Glomerular endothelial cell (primary cell): Measurements from ENCODE around the gene MSANTD1. TPM values are rescaled to one million over a fixed set of nuclear protein-coding genes. Genes with fewer than 3 reads are reported as not detected.

Source experiments
- DNase-seq: peaks from one replicate; pipeline ENCODE4 v3.0.0-alpha.2; 2011; ENCODE audit warnings: low read depth, low spot score; ENCODE audit errors: extremely low read depth
- total RNA-seq: library from RNA; depleted of rRNA; stranded (reverse); fragments of >200 nt; gene quantifications from 2 replicates; pipeline ENCODE4 v1.2.3, GENCODE V29; 2015

MSANTD1 gene
- total RNA-seq, 1 donor from 2014 or later: 0.64 TPM

- DNase-seq: no peak
Observed at GRCh38 chr4:3246458-3247398, 2.2 kb upstream of the MSANTD1 start.

GRCh38 chr4:3247399-3248177 lies 1.4 kb upstream of the MSANTD1 start:
- DNase-seq: no peak

GRCh38 chr4:3248178-3248480 lies 830 bp upstream of the MSANTD1 start:
- no peak for DNase-seq

GRCh38 chr4:3249711-3250437 lies 915 bp downstream of the MSANTD1 start:
- no peak for DNase-seq

- DNase-seq: no peak
Observed at GRCh38 chr4:3250438-3250955, 1.5 kb downstream of the MSANTD1 start.

GRCh38 chr4:3250956-3251690 lies 2.2 kb downstream of the MSANTD1 start:
- no peak for DNase-seq

- no peak for DNase-seq
Observed at GRCh38 chr4:3251691-3252479, 2.9 kb downstream of the MSANTD1 start.

GRCh38 chr4:3252480-3252828 lies 3.5 kb downstream of the MSANTD1 start:
- DNase-seq: no peak

- DNase-seq: no peak
Observed at GRCh38 chr4:3252831-3253641, 4.1 kb downstream of the MSANTD1 start.

GRCh38 chr4:3253808-3254207 lies 4.8 kb downstream of the MSANTD1 start:
- no peak for DNase-seq

GRCh38 chr4:3254302-3255131 lies 5.6 kb downstream of the MSANTD1 start:
- no peak for DNase-seq

GRCh38 chr4:3255611-3256186 lies 6.7 kb downstream of the MSANTD1 start:
- no peak for DNase-seq

GRCh38 chr4:3256230-3257102 lies 7.5 kb downstream of the MSANTD1 start:
- DNase-seq: no peak

GRCh38 chr4:3257103-3257555 lies 8.2 kb downstream of the MSANTD1 start:
- no peak for DNase-seq

GRCh38 chr4:3257556-3258482 lies 8.9 kb downstream of the MSANTD1 start:
- DNase-seq: no peak
